GM12878 (cell line): ENCODE measurements around the gene LY6G5C. TPM values are rescaled to one million over a fixed set of nuclear protein-coding genes. Genes with fewer than 3 reads are reported as not detected.

Source experiments
- ATAC-seq: fragments of 200-7000 bp; cut with Tn5 transposase; 3 replicates; pipeline ENCODE4 v1.9.1; 2020; ENCODE audit warnings: mild to moderate bottlenecking, moderate library complexity
- BruUV-seq: library from RNA; stranded (reverse); fragments of 400-500 nt; replicated peaks from 2 replicates; lab custom pipeline; 2021; lab: Mats Ljungman, UMichigan
- CTCF ChIA-PET: fragments of 300-600 bp; sonication (Branson Sonifier 250); formaldehyde crosslinking; extraction: SDS; loops from one replicate; lab custom pipeline; 2021; ENCODE audit warnings: inconsistent platforms; lab: Yijun Ruan, JAX
- POLR2A ChIA-PET: fragments of 350-600 bp; formaldehyde crosslinking; extraction: SDS; loops from one replicate; lab custom pipeline; 2021; ENCODE audit warnings: inconsistent platforms; lab: Charles Lee
- RAD21 ChIA-PET: fragments of 300-600 bp; sonication (Branson Sonifier 250); formaldehyde crosslinking; loops from one replicate; lab custom pipeline; 2023; ENCODE audit warnings: antibody characterized with exemption; ENCODE audit not compliant: unreplicated experiment; lab: Charles Lee
- SMC1A ChIA-PET: fragments of 300-600 bp; sonication (Branson Sonifier 250); formaldehyde crosslinking; loops from one replicate; lab custom pipeline; 2023; ENCODE audit not compliant: unreplicated experiment, uncharacterized antibody; lab: Charles Lee
- DNase-seq: peaks from one replicate; pipeline ENCODE4 v3.0.0-alpha.2; 2011; ENCODE audit warnings: low read depth, low spot score
- FAIRE-seq: peaks from 3 replicates; lab custom pipeline; 2011; peaks lifted over from hg19 to GRCh38; lab: Jason Lieb, UNC
- H2AFZ ChIP-seq: 2 replicates; pipeline ENCODE4 v1.6.0; 2011; ENCODE audit warnings: low read depth, low read length, control low read depth; ENCODE audit not compliant: control insufficient read depth
- H3K27ac ChIP-seq: 2 replicates; pipeline ENCODE4 v1.5.1; 2011; ENCODE audit warnings: control low read depth; ENCODE audit not compliant: control insufficient read depth, insufficient read depth
- H3K27me3 ChIP-seq, 2 experiments: replicated peaks in 1 of 2; 2 replicates each; pipeline versions ENCODE4 v1.6.0 to v1.6.1; 2011; ENCODE audit warnings: low read length in 1 of 2; ENCODE audit not compliant: control insufficient read depth in 2 of 2, insufficient read depth in 2 of 2
- H3K36me3 ChIP-seq, 2 experiments: 2 replicates each; pipeline ENCODE4 v1.5.1; 2011; ENCODE audit warnings: low read length in 1 of 2; ENCODE audit not compliant: control insufficient read depth in 2 of 2, insufficient read depth in 2 of 2
- H3K4me1 ChIP-seq: 2 replicates; pipeline ENCODE4 v1.6.1; 2011; ENCODE audit warnings: mild to moderate bottlenecking, low read length, moderate library complexity, mixed read lengths; ENCODE audit not compliant: control insufficient read depth, insufficient read depth
- H3K4me2 ChIP-seq: 2 replicates; pipeline ENCODE4 v1.6.0; 2011; ENCODE audit warnings: control low read depth; ENCODE audit not compliant: control insufficient read depth, insufficient read depth
- H3K4me3 ChIP-seq: fragments of 200-600 bp; sonication (generic); 2 replicates; pipeline ENCODE4 v1.5.1; 2016
- H3K79me2 ChIP-seq: 2 replicates; pipeline ENCODE4 v1.6.0; 2011; ENCODE audit warnings: low read length; ENCODE audit not compliant: control insufficient read depth, insufficient read depth
- H3K9ac ChIP-seq: 2 replicates; pipeline ENCODE4 v1.8.0; 2011; ENCODE audit warnings: low read length, control low read depth, mixed read lengths; ENCODE audit not compliant: control insufficient read depth, insufficient read depth
- H3K9me3 ChIP-seq: replicated peaks from 3 replicates; pipeline ENCODE4 v1.5.1; 2011; ENCODE audit warnings: mild to moderate bottlenecking, low read length; ENCODE audit not compliant: control insufficient read depth, insufficient read depth
- H4K20me1 ChIP-seq: 2 replicates; pipeline ENCODE4 v1.6.0; 2011; ENCODE audit not compliant: control insufficient read depth, insufficient read depth
- CBX3 ChIP-seq: fragments of 200-600 bp; sonication (generic); IDR thresholded peaks from 2 replicates; pipeline ENCODE4 v1.6.1; 2016; ENCODE audit warnings: low read depth, borderline replicate concordance
- EED ChIP-seq: sonication (generic); IDR thresholded peaks from 2 replicates; pipeline ENCODE4 v1.6.1; 2016; ENCODE audit warnings: antibody characterized with exemption, low read depth
- FOXK2 ChIP-seq: fragments of 450-650 bp; IDR thresholded peaks from 2 replicates; pipeline ENCODE4 v1.6.1; 2017; ENCODE audit warnings: mild to moderate bottlenecking, moderate library complexity
- HCFC1 ChIP-seq: fragments of 150-350 bp; IDR thresholded peaks from 2 replicates; pipeline ENCODE4 v1.6.1; 2014; ENCODE audit warnings: low read length
- KDM1A ChIP-seq: fragments of 200-600 bp; sonication (generic); IDR thresholded peaks from 2 replicates; pipeline ENCODE4 v1.6.1; 2016; ENCODE audit warnings: borderline replicate concordance
- MAX ChIP-seq: IDR thresholded peaks from 2 replicates; pipeline ENCODE4 v1.6.1; 2012; ENCODE audit warnings: low read depth, low read length, improper control_type of control experiment
- MTA2 ChIP-seq: fragments of 450-650 bp; IDR thresholded peaks from 2 replicates; pipeline ENCODE4 v1.6.1; 2016; ENCODE audit warnings: low read depth, mild to moderate bottlenecking, moderate library complexity
- NFYA ChIP-seq: IDR thresholded peaks from 2 replicates; pipeline ENCODE4 v1.6.1; 2011; ENCODE audit warnings: low read depth, mild to moderate bottlenecking, low read length, improper control_type of control experiment, borderline replicate concordance
- RCOR1 ChIP-seq: conservative IDR thresholded peaks from 2 replicates; pipeline ENCODE4 v1.6.1; 2012; ENCODE audit warnings: low read depth, low read length, improper control_type of control experiment
- RUNX3 ChIP-seq: IDR thresholded peaks from 2 replicates; pipeline ENCODE4 v1.6.1; 2012; ENCODE audit warnings: low read length, inconsistent platforms
- TBL1XR1 ChIP-seq: IDR thresholded peaks from 2 replicates; pipeline ENCODE4 v1.6.1; 2012; ENCODE audit warnings: low read depth, low read length, improper control_type of control experiment
- WGBS: methylation state at CpG from one replicate; pipeline ENCODE4 v1.1.6; 2016; ENCODE audit warnings: low lambda C conversion rate; ENCODE audit not compliant: insufficient replicate concordance, insufficient coverage; ENCODE audit errors: missing lambda C conversion rate; 5-methylcytosine and 5-hydroxymethylcytosine counted together
- in situ Hi-C: fragments of 300-500 bp; cut with MboI; formaldehyde crosslinking; loops from 9 replicates; pipeline ENCODE4 v1.14.3; 2018; ENCODE audit warnings: mixed read lengths
- intact Hi-C: fragments of 100-400 bp; cut with micrococcal nuclease; formaldehyde crosslinking; loops from one replicate; pipeline ENCODE4 v1.14.2; 2022; ENCODE audit not compliant: unreplicated experiment
- polyA plus RNA-seq, 11 experiments: library from polyadenylated mRNA; depleted of rRNA in 4 of 11; unstranded in 6 of 11; stranded (reverse) in 5 of 11; fragments of >200 nt; fragmentation: Nextera tagmentation in 4 of 11; fragmentation: Illumina TruSeq in 1 of 11; extraction: Ambion mirVana in 4 of 11; extraction: Trizol in 1 of 11; gene quantifications; 1 replicate in 1 of 11; 2 replicates in 10 of 11; pipeline versions ENCODE4 v1.2.1 to v1.2.3, GENCODE V29; 2011 to 2016; ENCODE audit warnings: inconsistent platforms in 2 of 11, missing spikeins in 2 of 11, low read depth in 1 of 11
- total RNA-seq, 4 experiments: library from RNA; depleted of rRNA in 3 of 4; stranded (reverse); fragments of >200 nt in 3 of 4; fragmentation: Illumina TruSeq in 1 of 4; extraction: Trizol in 1 of 4; gene quantifications; 2 replicates each; pipeline versions ENCODE4 v1.2.1 to v1.2.3, GENCODE V29; 2013 to 2021

Gene LY6G5C
- total and polyA plus RNA-seq, 10 of the 15 experiments (the other 5 are each of a cell fraction or from before 2014, with no cell fraction given): 0.76 to 6.1 (median 1.7) TPM

- no peaks in the 10 kb centered on the region for H3K79me2 ChIP-seq
- peaks cover 0 to 2% of the 10 kb centered on the region in 2 experiments; a peak in 3 of 4 replicates for H3K27me3 ChIP-seq
- TF ChIP-seq NFYA (no peak), EED (no peak), TBL1XR1 (no peak), FOXK2 (no peak), KDM1A (no peak), RUNX3 (no peak), MTA2 (no peak), HCFC1 (no peak), MAX (no peak), CBX3 (no peak), RCOR1 (no peak)
- SMC1A ChIA-PET: interaction anchor here (2.1 kb wide), 1 partner anchor 9 kb away, joined by 7 read pairs; the partner anchor contains the start of gene MPIG6B
- no peaks in the 10 kb centered on the region for H3K9me3 ChIP-seq
- no peak for FAIRE-seq
- CTCF ChIA-PET: interaction anchor here (0.8 to 1.4 kb wide), 3 partner anchors 10 to 55 kb away, joined by 3 read pairs; partner anchors contain the start of gene LY6G5C
- RAD21 ChIA-PET: no interaction called here
- POLR2A ChIA-PET: interaction anchor here (0.6 to 1.3 kb wide), 2 partner anchors 43 to 55 kb away, joined by 3 to 4 read pairs; no protein-coding TSS in a partner anchor
- in situ Hi-C loops: no loop called here
- no TSS peak for BruUV-seq
- 32% methylated on average over 16 of the region's 16 CpGs for WGBS
- H3K36me3 ChIP-seq: no peaks in the 10 kb centered on the region
- no peak within 1 kb of the TSS for H3K9ac ChIP-seq
- no peak for DNase-seq
- no peak for ATAC-seq
- no peak within 1 kb of the TSS for H2AFZ ChIP-seq
- no peak within 1 kb of the TSS for H3K4me3 ChIP-seq
- H3K27ac ChIP-seq: no peak within 1 kb of the TSS
- no peak within 1 kb of the TSS for H3K4me2 ChIP-seq
- H4K20me1 ChIP-seq: no peaks in the 10 kb centered on the region
- intact Hi-C loops: no loop called here
- no peaks in the 10 kb centered on the region for H3K4me1 ChIP-seq
Measured at GRCh38 chr6:31715022-31715958, 34.4 kb upstream of the LY6G5C start, which contains the start of gene LY6G6D. Gene LY6G6D (plus strand): TSS chr6:31715348. CDS start chr6:31715356, 8 bp downstream.
